Psoas muscle (tissue), 8 donors: ENCODE data around the gene NRP1. TPM values are rescaled to one million over a fixed set of nuclear protein-coding genes. Genes with fewer than 3 reads are reported as not detected.
A peak's percentile ranks its signal among the peaks of the same experiment; 100 is the strongest.

Experiments
- ATAC-seq, 4 donors: fragments of 200-7000 bp; cut with Tn5 transposase; one replicate each; pipeline ENCODE4 v1.9.1; 2020; ENCODE audit warnings: moderate library complexity in 3 of 4, mild to moderate bottlenecking in 2 of 4
- DNase-seq, 2 donors: peaks; one replicate each; pipeline ENCODE4 v3.0.0-alpha.2; 2020
- H3K27ac ChIP-seq: fragments of 200-600 bp; one replicate; pipeline ENCODE4 v1.8.0; 2022
- H3K27me3 ChIP-seq, 3 donors: fragments of 200-600 bp in 1 of 3; one replicate each; pipeline versions ENCODE4 v1.6.1 to v1.8.0; 2013 to 2022; ENCODE audit warnings: low read length in 2 of 3, mild to moderate bottlenecking in 2 of 3, moderate library complexity in 1 of 3; ENCODE audit not compliant: insufficient read depth in 3 of 3
- H3K36me3 ChIP-seq, 2 donors: fragments of 200-600 bp in 1 of 2; one replicate each; pipeline versions ENCODE4 v1.6.1 to v1.8.0; 2013 to 2022; ENCODE audit warnings: low read depth in 1 of 2, mild to moderate bottlenecking in 1 of 2, moderate library complexity in 1 of 2; ENCODE audit not compliant: insufficient read depth in 1 of 2
- H3K4me1 ChIP-seq: fragments of 200-600 bp; one replicate; pipeline ENCODE4 v1.8.0; 2022
- H3K4me3 ChIP-seq: fragments of 200-600 bp; one replicate; pipeline ENCODE4 v1.8.0; 2022; ENCODE audit warnings: mild to moderate bottlenecking
- H3K9me3 ChIP-seq: fragments of 200-600 bp; one replicate; pipeline ENCODE4 v1.8.0; 2022
- CTCF ChIP-seq: fragments of 200-600 bp; IDR thresholded peaks from one replicate; pipeline ENCODE4 v1.8.0; 2022; ENCODE audit warnings: antibody characterized with exemption
- WGBS, 3 donors: extraction: QIAGEN DNeasy Blood & Tissue Kit; methylation state at CpG; one replicate each; pipeline versions ENCODE4 v1.1.6 to v1.1.7; 2013; 5-methylcytosine and 5-hydroxymethylcytosine counted together
- intact Hi-C, 2 donors: fragments of 100-400 bp; cut with DNase I; formaldehyde crosslinking; loops; one replicate each; pipeline versions ENCODE4 v1.11.0 to v1.14.2; 2022
- polyA plus RNA-seq, 3 donors: library from polyadenylated mRNA; stranded (reverse); fragments of 200-250 nt; gene quantifications; one replicate each; pipeline ENCODE4 v1.2.3, GENCODE V29; 2013
- total RNA-seq, 4 donors: library from RNA; stranded (reverse); fragmentation: NEBNext Ultra II Directional in 2 of 4; extraction: Animal tissue kit (Norgen Biotek cat#: 25700) in 2 of 4; gene quantifications; one replicate each; pipeline versions ENCODE4 v1.2.1 to v1.2.4, GENCODE V29; 2021 to 2023
- donor health status: healthy with polysubstance abuse.
- donor health status: DM: no; HTN: no; CAD: no; lungs with moderate emphysema.
- donor health status: Bipolar disorder and iron deficiency.
- donor health status: healthy.
- donor health status: DM: yes; HTN: yes; CAD: no.
- donor health status: DM: no; HTN: no; CAD: no.
- donor health status: DM: no; HTN: no; CAD: no.
- donor health status: DM: yes; HTN: yes; CAD: no.

Gene NRP1
- total and polyA plus RNA-seq, 7 donors: 10.9 to 54.8 (median 31.2) TPM

GRCh38 chr10:33215154-33215553, 119.3 kb downstream of the NRP1 start:
- DNase-seq: no peak
- peaks cover 8 to 92% of the 10 kb centered on the region in 2 donors for H3K36me3 ChIP-seq
- no peak for TF ChIP-seq CTCF
- H3K9me3 ChIP-seq: no peaks in the 10 kb centered on the region
- ATAC-seq: peak in 3 of 4 donors; percentile 35 to 55 (median 48)
- peak overlapping the region; percentile 3 for H3K27ac ChIP-seq
- H3K27me3 ChIP-seq: no peaks in the 10 kb centered on the region
- H3K4me3 ChIP-seq: no peak overlapping the region
- H3K4me1 ChIP-seq: peaks cover 12% of the 10 kb centered on the region
- 69 to 89% (median 88%) methylated on average over 2 of the region's 2 CpGs for WGBS, 3 donors
- intact Hi-C loops: no loop called here

- intact Hi-C loops: no loop called here
- no peaks in the 10 kb centered on the region for H3K9me3 ChIP-seq
- no peak overlapping the region for H3K27ac ChIP-seq
- H3K4me1 ChIP-seq: peaks cover 12% of the 10 kb centered on the region
- TF ChIP-seq CTCF: no peak
- H3K4me3 ChIP-seq: no peak overlapping the region
- ATAC-seq: no peak
- H3K36me3 ChIP-seq: peaks cover 8 to 96% of the 10 kb centered on the region in 2 donors
- no peak for DNase-seq
- no peaks in the 10 kb centered on the region for H3K27me3 ChIP-seq
- WGBS, 3 donors: 82 to 85% (median 83%) methylated on average over 4 of the region's 4 CpGs
Observed at GRCh38 chr10:33214174-33214573, 120.3 kb downstream of the NRP1 start.

- H3K4me3 ChIP-seq: no peak overlapping the region
- H3K36me3 ChIP-seq: peaks cover 8 to 92% of the 10 kb centered on the region in 2 donors
- ATAC-seq: peak in 1 of 4 donors; percentile 27
- 79 to 82% (median 82%) methylated on average over 4 of the region's 4 CpGs for WGBS, 3 donors
- no peak for DNase-seq
- H3K9me3 ChIP-seq: no peaks in the 10 kb centered on the region
- no peaks in the 10 kb centered on the region for H3K27me3 ChIP-seq
- H3K4me1 ChIP-seq: peaks cover 12% of the 10 kb centered on the region
- no peak for TF ChIP-seq CTCF
- H3K27ac ChIP-seq: peak overlapping the region; percentile 36
- intact Hi-C loops: no loop called here
Observed at GRCh38 chr10:33212061-33212748, 122.3 kb downstream of the NRP1 start.

GRCh38 chr10:33211106-33211878, 123.2 kb downstream of the NRP1 start:
- peak; percentile 58 to 67 for DNase-seq
- Histone ChIP-seq H3K27me3 (no peaks in the 10 kb centered on the region), H3K9me3 (no peaks in the 10 kb centered on the region), H3K36me3 (peaks cover 8 to 92% of the 10 kb centered on the region in 2 donors), H3K4me1 (peaks cover 12% of the 10 kb centered on the region), H3K4me3 (peak overlapping the region; percentile 15), H3K27ac (peak overlapping the region; percentile 36)
- WGBS, 3 donors: 54 to 71% (median 56%) methylated on average over 10 of the region's 10 CpGs
- intact Hi-C loops: no loop called here
- no peak for TF ChIP-seq CTCF
- ATAC-seq: peak; percentile 48 to 77 (median 70)
